ENCODE data around the gene TMPRSS13. TPM values are rescaled to one million over a fixed set of nuclear protein-coding genes. Genes with fewer than 3 reads are reported as not detected.

TMPRSS13 gene
- polyA plus RNA-seq, 3 donors = 0.17 to 2.4 (median 0.37) TPM

DNA sequence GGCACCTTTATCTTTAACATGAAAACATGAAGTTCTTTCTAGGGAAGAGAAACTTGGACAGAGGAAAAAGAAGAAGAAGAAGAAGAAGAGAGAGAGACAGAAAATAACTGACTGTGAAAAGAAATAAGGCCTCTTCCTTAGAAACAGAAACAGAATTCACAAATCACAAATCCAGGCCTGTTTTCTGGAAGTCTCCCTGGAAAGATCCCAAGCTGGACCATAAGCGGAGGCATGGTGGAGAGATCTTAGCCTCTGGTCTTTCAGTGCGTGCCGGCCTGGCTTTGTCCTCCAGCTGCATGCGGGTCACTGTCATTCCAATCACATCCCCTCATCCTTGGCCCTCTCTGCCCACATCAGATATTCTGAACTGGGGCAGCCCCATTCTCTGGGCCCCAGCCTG lies 59.6 kb downstream of the TMPRSS13 start:
- Histone ChIP-seq H3K4me2 (replicated peaks; ENCODE audit: extremely low read depth, low read length, poor library complexity, severe bottlenecking) (no peak overlapping the region), H4K20me1 (ENCODE audit: insufficient read depth, low read length) (no peaks in the 10 kb centered on the region), H3K4me1 (ENCODE audit: control insufficient read depth in 1 of 2, insufficient read depth in 2 of 2, low read length in 2 of 2) (peaks cover 30 to 39% of the 10 kb centered on the region in 2 donors), H3K9ac (ENCODE audit: insufficient read depth, low read length, poor library complexity, severe bottlenecking) (no peak overlapping the region), H3K27me3 (ENCODE audit: control insufficient read depth in 2 of 2, insufficient read depth in 2 of 2, low read length in 2 of 2) (no peaks in the 10 kb centered on the region), H3K79me2 (ENCODE audit: insufficient read depth, low read length) (no peaks in the 10 kb centered on the region), H3K27ac (ENCODE audit: low read depth in 1 of 2, low read length in 2 of 2) (no peak overlapping the region), H3K36me3 (replicated peaks in 1 of 2; ENCODE audit: control insufficient read depth in 1 of 2, insufficient read depth in 2 of 2, low read length in 2 of 2) (no peaks in the 10 kb centered on the region), H2AFZ (ENCODE audit: insufficient read depth, low read depth, low read length, poor library complexity, severe bottlenecking) (no peak overlapping the region), H3K9me3 (replicated peaks in 1 of 2; ENCODE audit: control insufficient read depth in 1 of 2, insufficient read depth in 1 of 2, low read length in 2 of 2) (no peaks in the 10 kb centered on the region), H3K4me3 (replicated peaks in 1 of 3; ENCODE audit: low read depth in 2 of 3, low read length in 3 of 3) (no peak overlapping the region)
- no peak for DNase-seq
- Mint-ChIP-seq H3K4me3 (no peak overlapping the region), H3K27me3 (ENCODE audit: low read depth in 3 of 3) (peaks cover 3 to 11% (median 8%) of the 10 kb centered on the region in 3 donors), H3K9me3 (peaks cover 0 to 3% (median 0%) of the 10 kb centered on the region in 7 donors), H3K27ac (peak overlapping the region in 1 of 7 donors; percentile 76), H3K4me1 (peaks cover 49% of the 10 kb centered on the region), H3K36me3 (no peaks in the 10 kb centered on the region)
- intact Hi-C loops (cut with micrococcal nuclease) = no loop called here
- TF ChIP-seq, protein P1, sequence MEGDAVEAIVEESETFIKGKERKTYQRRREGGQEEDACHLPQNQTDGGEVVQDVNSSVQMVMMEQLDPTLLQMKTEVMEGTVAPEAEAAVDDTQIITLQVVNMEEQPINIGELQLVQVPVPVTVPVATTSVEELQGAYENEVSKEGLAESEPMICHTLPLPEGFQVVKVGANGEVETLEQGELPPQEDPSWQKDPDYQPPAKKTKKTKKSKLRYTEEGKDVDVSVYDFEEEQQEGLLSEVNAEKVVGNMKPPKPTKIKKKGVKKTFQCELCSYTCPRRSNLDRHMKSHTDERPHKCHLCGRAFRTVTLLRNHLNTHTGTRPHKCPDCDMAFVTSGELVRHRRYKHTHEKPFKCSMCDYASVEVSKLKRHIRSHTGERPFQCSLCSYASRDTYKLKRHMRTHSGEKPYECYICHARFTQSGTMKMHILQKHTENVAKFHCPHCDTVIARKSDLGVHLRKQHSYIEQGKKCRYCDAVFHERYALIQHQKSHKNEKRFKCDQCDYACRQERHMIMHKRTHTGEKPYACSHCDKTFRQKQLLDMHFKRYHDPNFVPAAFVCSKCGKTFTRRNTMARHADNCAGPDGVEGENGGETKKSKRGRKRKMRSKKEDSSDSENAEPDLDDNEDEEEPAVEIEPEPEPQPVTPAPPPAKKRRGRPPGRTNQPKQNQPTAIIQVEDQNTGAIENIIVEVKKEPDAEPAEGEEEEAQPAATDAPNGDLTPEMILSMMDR (IDR thresholded peaks at IDR 0.05) = no peak
- 70% methylated on average over 4 of the region's 4 CpGs for WGBS (ENCODE audit: insufficient coverage)

- Mint-ChIP-seq H3K36me3 (no peaks in the 10 kb centered on the region), H3K27me3 (ENCODE audit: low read depth in 3 of 3) (peaks cover 2 to 5% (median 5%) of the 10 kb centered on the region in 3 donors), H3K27ac (peak overlapping the region in 2 of 7 donors; percentile 13 to 76), H3K4me3 (no peak overlapping the region), H3K9me3 (peaks cover 0 to 3% (median 0%) of the 10 kb centered on the region in 7 donors), H3K4me1 (peaks cover 42% of the 10 kb centered on the region)
- H3K9ac ChIP-seq (ENCODE audit: insufficient read depth, low read length, poor library complexity, severe bottlenecking) = no peak overlapping the region
- H3K27ac ChIP-seq (ENCODE audit: low read depth in 1 of 2, low read length in 2 of 2) = no peak overlapping the region
- no peaks in the 10 kb centered on the region for H3K9me3 ChIP-seq (replicated peaks in 1 of 2; ENCODE audit: control insufficient read depth in 1 of 2, insufficient read depth in 1 of 2, low read length in 2 of 2)
- H3K4me3 ChIP-seq (replicated peaks in 1 of 3; ENCODE audit: low read depth in 2 of 3, low read length in 3 of 3) = no peak overlapping the region
- H3K4me2 ChIP-seq (replicated peaks; ENCODE audit: extremely low read depth, low read length, poor library complexity, severe bottlenecking) = no peak overlapping the region
- H4K20me1 ChIP-seq (ENCODE audit: insufficient read depth, low read length) = no peaks in the 10 kb centered on the region
- H2AFZ ChIP-seq (ENCODE audit: insufficient read depth, low read depth, low read length, poor library complexity, severe bottlenecking) = no peak overlapping the region
- TF ChIP-seq, protein P1 (IDR thresholded peaks at IDR 0.05) = no peak
- H3K4me1 ChIP-seq (ENCODE audit: control insufficient read depth in 1 of 2, insufficient read depth in 2 of 2, low read length in 2 of 2) = peaks cover 24 to 32% of the 10 kb centered on the region in 2 donors
- H3K79me2 ChIP-seq (ENCODE audit: insufficient read depth, low read length) = no peaks in the 10 kb centered on the region
- no peaks in the 10 kb centered on the region for H3K27me3 ChIP-seq (ENCODE audit: control insufficient read depth in 2 of 2, insufficient read depth in 2 of 2, low read length in 2 of 2)
- WGBS (ENCODE audit: insufficient coverage) = 93% methylated on average over 7 of the region's 17 CpGs
- intact Hi-C loops (cut with micrococcal nuclease) = no loop called here
- DNase-seq = no peak
- no peaks in the 10 kb centered on the region for H3K36me3 ChIP-seq (replicated peaks in 1 of 2; ENCODE audit: control insufficient read depth in 1 of 2, insufficient read depth in 2 of 2, low read length in 2 of 2)
Observed at GRCh38 chr11:117868815-117869561, 60.2 kb downstream of the TMPRSS13 start.
